Adipocyte (in vitro differentiated cells): ENCODE results near the gene PLEKHG1.

Source experiments
- DNase-seq: peaks from one replicate; pipeline ENCODE4 v3.0.0-alpha.2; 2015; ENCODE audit warnings: low read depth
- H3K27me3 ChIP-seq: replicated peaks from 2 replicates; pipeline ENCODE4 v1.7.0; 2013; ENCODE audit warnings: mild to moderate bottlenecking, low read length, moderate library complexity; ENCODE audit not compliant: control insufficient read depth, insufficient read depth
- H3K36me3 ChIP-seq: 2 replicates; pipeline ENCODE4 v1.7.0; 2013; ENCODE audit warnings: low read length, mild to moderate bottlenecking, moderate library complexity; ENCODE audit not compliant: control insufficient read depth, insufficient read depth, severe bottlenecking
- H3K4me1 ChIP-seq: 2 replicates; pipeline ENCODE4 v1.7.0; 2013; ENCODE audit warnings: mild to moderate bottlenecking, low read length, moderate library complexity; ENCODE audit not compliant: control insufficient read depth, insufficient read depth
- H3K4me3 ChIP-seq: 2 replicates; pipeline ENCODE4 v1.7.0; 2013; ENCODE audit warnings: mild to moderate bottlenecking, low read length, moderate library complexity
- H3K9ac ChIP-seq: 2 replicates; pipeline ENCODE4 v1.7.0; 2013; ENCODE audit warnings: mild to moderate bottlenecking, low read length, moderate library complexity
- H3K9me3 ChIP-seq: 2 replicates; pipeline ENCODE4 v1.7.0; 2013; ENCODE audit warnings: mild to moderate bottlenecking, low read length, moderate library complexity; ENCODE audit not compliant: control insufficient read depth

The PLEKHG1 gene

DNA sequence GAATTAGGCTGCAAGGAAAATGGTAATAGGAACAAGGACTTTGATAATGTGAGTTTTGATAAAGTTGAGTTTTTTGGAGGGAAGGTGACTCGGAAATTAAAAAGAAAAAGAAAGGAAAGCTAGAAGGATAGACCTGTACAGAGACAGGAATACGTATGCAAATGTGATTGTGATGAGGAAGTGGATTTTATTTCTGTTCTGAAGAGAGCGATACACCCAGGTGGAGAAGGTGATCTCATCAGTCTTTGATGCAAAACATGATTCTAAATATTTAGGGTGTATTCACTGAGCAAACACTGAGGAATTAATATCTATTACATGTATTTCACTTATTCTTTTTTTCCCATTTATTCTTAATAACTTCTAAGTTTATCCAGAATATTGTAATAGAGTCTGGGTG lies 9.2 kb upstream of the PLEKHG1 start:
- Histone ChIP-seq H3K4me1 (peaks cover 5% of the 10 kb centered on the region), H3K9ac (no peak overlapping the region), H3K27me3 (peaks cover 42% of the 10 kb centered on the region), H3K9me3 (peaks cover 4% of the 10 kb centered on the region), H3K36me3 (no peaks in the 10 kb centered on the region), H3K4me3 (no peak overlapping the region)
- no peak for DNase-seq

DNA sequence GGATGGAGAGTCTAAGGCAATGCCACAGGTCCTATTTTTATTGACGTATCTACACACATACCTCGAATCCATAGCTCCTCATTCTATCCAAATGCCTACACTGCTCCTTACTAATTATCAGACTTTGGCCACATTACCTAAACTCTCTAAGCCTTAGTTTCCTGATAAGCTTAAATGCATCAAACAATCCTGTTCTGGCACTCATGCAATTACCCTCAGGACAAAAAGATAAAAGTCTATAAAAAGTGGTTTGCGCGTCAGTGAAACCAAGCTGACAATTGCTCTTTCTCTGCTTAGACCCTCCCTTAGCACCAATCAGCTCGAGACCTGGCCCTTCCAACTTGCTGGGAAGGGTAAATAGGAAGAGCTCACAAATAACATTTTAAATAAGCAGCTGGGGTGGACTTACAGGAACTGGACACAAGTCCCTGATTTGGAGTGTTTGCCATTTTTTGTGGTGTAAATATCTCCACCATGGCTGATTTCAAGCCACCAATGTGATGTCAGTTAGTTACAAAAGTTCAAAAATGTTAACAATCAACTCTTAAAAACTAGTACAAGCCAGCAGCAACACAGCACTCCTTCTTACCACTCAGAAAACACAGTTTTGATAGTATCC lies 7.2 kb upstream of the PLEKHG1 start:
- Histone ChIP-seq H3K4me3 (no peak overlapping the region), H3K9me3 (peaks cover 4% of the 10 kb centered on the region), H3K36me3 (no peaks in the 10 kb centered on the region), H3K9ac (no peak overlapping the region), H3K4me1 (no peaks in the 10 kb centered on the region), H3K27me3 (peaks cover 47% of the 10 kb centered on the region)
- DNase-seq = no peak

DNA sequence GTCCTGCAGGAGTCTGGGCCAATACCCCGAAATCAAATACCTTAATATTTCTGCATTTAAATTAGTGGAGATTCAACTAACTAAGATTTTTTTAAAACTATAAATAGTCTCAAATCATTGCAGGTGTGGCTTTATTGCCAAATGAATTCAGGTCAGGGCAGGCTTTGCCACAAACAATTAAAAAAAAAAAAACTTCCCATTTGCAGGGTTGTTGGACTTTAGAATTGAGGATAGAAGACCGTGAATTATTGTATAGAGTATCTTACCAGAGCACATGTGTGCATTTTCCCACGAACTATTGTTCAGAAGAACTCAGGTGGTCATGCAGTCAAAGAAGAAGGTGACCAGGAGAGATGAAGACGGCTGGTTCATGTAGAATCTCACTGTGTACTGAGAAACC lies 6.6 kb upstream of the PLEKHG1 start:
- H3K4me1 ChIP-seq = no peaks in the 10 kb centered on the region
- no peak for DNase-seq
- H3K27me3 ChIP-seq = peaks cover 50% of the 10 kb centered on the region
- no peak overlapping the region for H3K4me3 ChIP-seq
- H3K9me3 ChIP-seq = peaks cover 4% of the 10 kb centered on the region
- H3K9ac ChIP-seq = no peak overlapping the region
- no peaks in the 10 kb centered on the region for H3K36me3 ChIP-seq

DNA sequence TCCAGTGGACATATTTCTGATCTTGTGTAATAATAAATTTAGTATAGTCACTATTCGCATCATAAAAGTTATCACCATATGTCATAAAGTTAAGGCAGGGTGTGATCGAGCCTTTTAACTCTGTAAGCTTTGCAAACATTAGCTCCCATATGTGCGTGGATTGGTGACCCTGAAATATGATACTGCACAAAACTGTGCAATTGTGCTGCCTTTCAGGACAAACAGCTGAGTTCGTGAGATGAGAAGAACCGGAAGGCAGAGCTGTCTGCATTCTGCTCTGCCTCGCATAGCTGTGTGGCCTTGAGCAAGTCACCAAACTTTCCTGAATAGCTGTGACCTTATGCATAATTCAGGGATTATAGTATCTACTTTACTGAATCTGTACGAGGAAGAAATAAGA lies 3.2 kb upstream of the PLEKHG1 start:
- H3K36me3 ChIP-seq = no peaks in the 10 kb centered on the region
- DNase-seq = no peak
- peaks cover 4% of the 10 kb centered on the region for H3K9me3 ChIP-seq
- H3K4me1 ChIP-seq = peaks cover 2% of the 10 kb centered on the region
- peaks cover 54% of the 10 kb centered on the region for H3K27me3 ChIP-seq
- H3K9ac ChIP-seq = no peak overlapping the region
- no peak overlapping the region for H3K4me3 ChIP-seq

DNA sequence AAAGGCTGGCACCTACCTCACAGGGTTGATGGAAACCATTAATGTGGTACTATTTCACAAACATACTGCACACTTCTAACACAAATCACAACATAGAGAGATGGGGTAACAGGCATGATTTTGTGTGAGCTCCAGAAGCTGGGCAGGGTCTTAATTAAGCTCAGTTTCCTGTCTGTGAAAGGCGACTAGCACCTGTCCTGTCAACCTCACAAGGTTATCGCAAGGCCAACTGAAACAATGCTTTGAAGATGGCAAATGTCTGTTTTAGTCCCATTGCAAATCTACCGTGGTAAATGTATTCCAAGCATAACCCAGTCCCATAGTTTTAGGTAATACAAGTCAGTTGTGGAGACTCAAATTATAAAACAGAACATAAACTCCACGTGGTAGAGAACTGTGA lies 1.3 kb upstream of the PLEKHG1 start:
- Histone ChIP-seq H3K4me3 (no peak overlapping the region), H3K27me3 (peaks cover 42% of the 10 kb centered on the region), H3K9me3 (no peaks in the 10 kb centered on the region), H3K4me1 (peaks cover 2% of the 10 kb centered on the region), H3K36me3 (no peaks in the 10 kb centered on the region), H3K9ac (no peak overlapping the region)
- no peak for DNase-seq

DNA sequence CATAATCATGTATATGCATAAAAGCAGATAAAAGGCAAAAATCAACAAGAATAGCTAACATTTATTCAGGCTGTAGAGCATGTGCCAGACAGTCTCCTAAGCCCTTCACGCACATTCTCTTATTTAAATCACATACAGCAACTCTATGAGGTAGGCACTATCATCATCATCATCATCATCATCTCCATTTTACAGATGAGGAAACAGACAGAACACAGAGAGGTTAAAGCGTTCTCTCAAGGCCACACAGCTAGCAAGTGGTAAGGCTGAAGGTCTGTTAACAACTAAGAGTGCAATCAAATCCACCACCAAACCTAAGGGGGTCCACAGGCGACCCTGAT lies 857 bp upstream of the PLEKHG1 start:
- H3K4me3 ChIP-seq = no peak overlapping the region
- peaks cover 38% of the 10 kb centered on the region for H3K27me3 ChIP-seq
- H3K9ac ChIP-seq = no peak overlapping the region
- H3K4me1 ChIP-seq = peaks cover 2% of the 10 kb centered on the region
- no peaks in the 10 kb centered on the region for H3K36me3 ChIP-seq
- H3K9me3 ChIP-seq = no peaks in the 10 kb centered on the region
- DNase-seq = no peak

DNA sequence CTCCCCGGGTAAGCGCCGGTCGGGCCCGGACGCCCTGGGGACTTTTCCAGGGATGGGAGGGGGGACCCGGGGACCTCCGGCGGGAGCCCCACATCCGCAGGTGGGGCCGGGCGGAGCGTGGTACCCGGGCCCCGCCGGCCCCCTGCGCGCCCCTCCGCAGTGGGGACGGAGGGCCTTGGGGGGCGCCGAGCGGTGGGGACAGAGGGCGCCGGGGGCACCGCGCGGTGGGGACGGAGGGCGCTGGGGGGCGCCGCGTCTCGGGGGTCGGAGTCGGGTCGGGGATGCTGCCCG lies 270 bp downstream of the PLEKHG1 start:
- H3K9ac ChIP-seq = no peak overlapping the region
- peaks cover 37% of the 10 kb centered on the region for H3K27me3 ChIP-seq
- no peaks in the 10 kb centered on the region for H3K9me3 ChIP-seq
- H3K36me3 ChIP-seq = no peaks in the 10 kb centered on the region
- peak overlapping the region; percentile 80 for H3K4me3 ChIP-seq
- H3K4me1 ChIP-seq = peaks cover 2% of the 10 kb centered on the region
- no peak for DNase-seq

DNA sequence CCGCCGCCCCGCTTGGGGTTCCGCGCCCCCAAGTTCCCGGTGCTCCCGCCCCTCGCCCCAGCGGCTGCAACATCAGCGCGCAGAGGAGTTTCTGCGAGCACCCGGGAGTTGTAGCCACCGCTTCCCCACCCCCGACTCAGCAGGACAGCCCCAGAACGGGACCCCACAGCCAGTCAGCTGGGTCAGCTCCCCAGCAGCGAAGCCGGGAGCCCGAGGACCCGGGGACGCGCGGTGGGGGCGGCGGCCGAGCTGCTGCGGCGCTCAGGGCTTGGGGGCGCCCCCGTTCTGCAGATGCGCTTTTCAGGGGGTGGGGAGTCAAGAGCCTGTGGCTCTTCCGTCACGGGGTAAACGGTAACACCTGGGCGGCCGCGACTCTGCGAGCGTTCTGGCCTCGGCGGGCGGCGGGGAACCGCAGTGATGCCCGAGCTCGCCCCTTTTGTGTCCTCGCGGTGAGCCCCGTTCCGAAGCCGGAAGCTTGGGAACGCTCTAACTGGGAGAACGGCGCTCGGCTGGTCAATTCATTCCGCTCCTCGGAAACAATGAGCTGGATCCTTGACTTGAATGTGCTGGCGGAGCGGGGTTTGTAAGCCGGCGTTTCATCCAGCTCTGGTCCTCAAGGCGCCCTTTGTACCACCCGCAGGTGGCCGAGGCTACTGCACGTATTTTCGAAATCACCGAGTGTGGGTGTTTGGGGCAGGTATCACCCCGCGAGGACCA lies 774 bp downstream of the PLEKHG1 start:
- Histone ChIP-seq H3K27me3 (peaks cover 42% of the 10 kb centered on the region), H3K4me1 (peaks cover 2% of the 10 kb centered on the region)

DNA sequence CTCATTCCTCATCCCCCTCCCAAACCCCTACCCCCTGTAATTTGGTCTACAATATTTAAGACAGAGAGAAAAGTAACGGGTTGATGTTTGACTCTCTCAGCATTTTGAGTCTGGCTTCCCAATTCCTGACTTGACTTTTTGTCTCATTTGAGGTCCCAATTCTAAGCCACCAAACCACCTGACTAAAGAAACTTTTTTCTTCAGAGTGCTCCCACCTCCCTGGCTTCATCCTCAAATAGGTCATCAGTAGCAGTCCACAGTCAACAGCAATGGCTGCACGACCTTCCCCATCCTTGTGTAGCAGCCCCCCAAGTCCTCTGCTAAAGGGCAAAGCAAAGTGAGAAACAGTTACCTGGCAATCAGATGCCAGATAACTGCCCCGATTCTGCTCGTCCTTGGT lies 1.8 kb downstream of the PLEKHG1 start:
- Histone ChIP-seq H3K4me3 (no peak overlapping the region), H3K36me3 (no peaks in the 10 kb centered on the region), H3K4me1 (peaks cover 3% of the 10 kb centered on the region), H3K9ac (no peak overlapping the region), H3K9me3 (no peaks in the 10 kb centered on the region), H3K27me3 (peaks cover 43% of the 10 kb centered on the region)
- no peak for DNase-seq

More for the DNA sequence above, 774 bp downstream of the PLEKHG1 start:
- Histone ChIP-seq H3K36me3 (no peaks in the 10 kb centered on the region), H3K9ac (no peak overlapping the region), H3K9me3 (no peaks in the 10 kb centered on the region), H3K4me3 (peak overlapping the region; percentile 80)
- peak; percentile 67 for DNase-seq

DNA sequence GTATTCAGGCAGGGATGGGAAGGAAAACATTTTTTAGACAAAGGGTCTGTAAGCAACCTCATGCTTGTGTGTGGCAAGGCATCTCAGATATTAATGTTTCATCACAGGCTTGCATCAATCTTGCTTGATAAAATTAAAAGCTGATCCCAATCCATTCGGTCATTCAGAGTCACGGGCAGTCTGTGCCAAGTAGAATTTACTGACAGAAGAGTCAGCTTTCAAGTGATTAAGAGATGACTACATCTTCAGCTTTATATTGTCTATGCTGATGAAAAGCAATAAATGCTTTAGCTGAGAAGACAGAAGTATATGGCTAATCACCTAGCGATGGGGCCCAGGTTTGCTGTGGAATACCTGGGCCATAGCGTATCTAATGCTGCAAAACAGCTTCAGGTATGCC lies 3.5 kb downstream of the PLEKHG1 start:
- H3K4me1 ChIP-seq = peaks cover 6% of the 10 kb centered on the region
- H3K4me3 ChIP-seq = no peak overlapping the region
- no peak overlapping the region for H3K9ac ChIP-seq
- H3K27me3 ChIP-seq = peaks cover 35% of the 10 kb centered on the region
- no peaks in the 10 kb centered on the region for H3K9me3 ChIP-seq
- no peak for DNase-seq
- H3K36me3 ChIP-seq = no peaks in the 10 kb centered on the region

DNA sequence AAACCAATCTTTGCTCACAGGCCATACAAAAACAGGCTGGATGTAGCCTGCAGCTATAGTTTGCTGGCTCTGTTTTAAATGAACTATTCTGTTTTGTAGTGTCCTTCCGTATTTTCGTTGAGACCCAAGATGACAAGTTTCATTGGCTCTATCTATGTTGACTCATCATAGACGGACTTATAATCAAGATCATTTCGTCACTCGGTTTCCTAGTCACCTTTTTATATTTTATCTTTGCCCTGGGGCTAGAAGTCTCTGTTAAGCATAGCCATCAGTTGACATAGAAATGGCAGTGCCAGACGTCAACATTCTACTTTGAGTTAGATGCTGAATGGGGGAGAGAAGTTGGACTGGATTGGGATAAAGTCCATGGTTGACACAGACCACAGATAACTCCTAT lies 4.8 kb downstream of the PLEKHG1 start:
- Histone ChIP-seq H3K27me3 (peaks cover 27% of the 10 kb centered on the region), H3K4me3 (no peak overlapping the region), H3K9me3 (no peaks in the 10 kb centered on the region), H3K36me3 (no peaks in the 10 kb centered on the region), H3K9ac (no peak overlapping the region), H3K4me1 (peaks cover 6% of the 10 kb centered on the region)
- DNase-seq = no peak

DNA sequence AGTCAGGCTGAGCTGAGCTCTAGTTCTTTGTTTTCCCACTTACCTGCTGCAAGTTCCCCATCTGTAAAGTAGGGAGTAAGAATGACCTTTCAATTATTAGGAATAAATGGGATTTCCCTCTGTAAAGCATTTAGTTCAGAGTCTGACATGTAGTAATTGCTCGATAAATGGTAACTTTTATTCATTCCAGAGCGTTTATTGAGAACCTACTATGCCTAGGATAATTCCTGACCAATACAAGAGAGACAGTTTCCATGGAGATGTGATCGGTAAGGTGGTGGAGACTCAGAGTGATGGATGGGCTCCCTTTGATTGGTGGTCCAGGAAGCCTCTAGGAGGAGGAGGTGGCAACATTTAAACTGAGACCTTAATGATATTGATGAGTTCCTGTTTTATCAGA lies 5.6 kb downstream of the PLEKHG1 start:
- no peak overlapping the region for H3K4me3 ChIP-seq
- no peaks in the 10 kb centered on the region for H3K9me3 ChIP-seq
- DNase-seq = no peak
- no peaks in the 10 kb centered on the region for H3K36me3 ChIP-seq
- no peak overlapping the region for H3K9ac ChIP-seq
- peaks cover 6% of the 10 kb centered on the region for H3K4me1 ChIP-seq
- peaks cover 27% of the 10 kb centered on the region for H3K27me3 ChIP-seq
